Thyroid gland (tissue), 4 donors: ENCODE results near the gene TMEM107.

Experiments used
- POLR2A ChIP-seq, 2 donors: fragments of 450-650 bp; IDR thresholded peaks; one replicate each; pipeline ENCODE4 v1.6.1; 2017; ENCODE audit warnings: antibody characterized with exemption in 2 of 2, mild to moderate bottlenecking in 2 of 2, moderate library complexity in 1 of 2
- TF ChIP-seq, protein P1 (sequence below), 6 experiments: fragments of 200-600 bp in 3 of 6; fragments of 450-650 bp in 3 of 6; sonication (generic) in 3 of 6; IDR thresholded peaks; one replicate each; pipeline ENCODE4 v1.5.1; 2016 to 2019; ENCODE audit warnings: antibody characterized with exemption in 6 of 6, mild to moderate bottlenecking in 2 of 6, inconsistent platforms in 1 of 6, moderate library complexity in 1 of 6

- TF ChIP-seq, protein P1, sequence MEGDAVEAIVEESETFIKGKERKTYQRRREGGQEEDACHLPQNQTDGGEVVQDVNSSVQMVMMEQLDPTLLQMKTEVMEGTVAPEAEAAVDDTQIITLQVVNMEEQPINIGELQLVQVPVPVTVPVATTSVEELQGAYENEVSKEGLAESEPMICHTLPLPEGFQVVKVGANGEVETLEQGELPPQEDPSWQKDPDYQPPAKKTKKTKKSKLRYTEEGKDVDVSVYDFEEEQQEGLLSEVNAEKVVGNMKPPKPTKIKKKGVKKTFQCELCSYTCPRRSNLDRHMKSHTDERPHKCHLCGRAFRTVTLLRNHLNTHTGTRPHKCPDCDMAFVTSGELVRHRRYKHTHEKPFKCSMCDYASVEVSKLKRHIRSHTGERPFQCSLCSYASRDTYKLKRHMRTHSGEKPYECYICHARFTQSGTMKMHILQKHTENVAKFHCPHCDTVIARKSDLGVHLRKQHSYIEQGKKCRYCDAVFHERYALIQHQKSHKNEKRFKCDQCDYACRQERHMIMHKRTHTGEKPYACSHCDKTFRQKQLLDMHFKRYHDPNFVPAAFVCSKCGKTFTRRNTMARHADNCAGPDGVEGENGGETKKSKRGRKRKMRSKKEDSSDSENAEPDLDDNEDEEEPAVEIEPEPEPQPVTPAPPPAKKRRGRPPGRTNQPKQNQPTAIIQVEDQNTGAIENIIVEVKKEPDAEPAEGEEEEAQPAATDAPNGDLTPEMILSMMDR (IDR thresholded peaks at IDR 0.05) = no peak
- TF ChIP-seq POLR2A (IDR thresholded peaks at IDR 0.05) = no peak
Observed at GRCh38 chr17:8126491-8127066, 49.6 kb downstream of the TMEM107 start.
